Activated CD4-positive, alpha-beta T cell treated with anti-CD3 and anti-CD28 coated beads for 24 hours (primary cell): ENCODE measurements around the gene MAST4.

Experiments
- DNase-seq, 2 donors: peaks; one replicate each; pipeline ENCODE4 v3.0.0-alpha.2; 2020; ENCODE audit warnings: low read depth in 2 of 2

MAST4 gene

DNA sequence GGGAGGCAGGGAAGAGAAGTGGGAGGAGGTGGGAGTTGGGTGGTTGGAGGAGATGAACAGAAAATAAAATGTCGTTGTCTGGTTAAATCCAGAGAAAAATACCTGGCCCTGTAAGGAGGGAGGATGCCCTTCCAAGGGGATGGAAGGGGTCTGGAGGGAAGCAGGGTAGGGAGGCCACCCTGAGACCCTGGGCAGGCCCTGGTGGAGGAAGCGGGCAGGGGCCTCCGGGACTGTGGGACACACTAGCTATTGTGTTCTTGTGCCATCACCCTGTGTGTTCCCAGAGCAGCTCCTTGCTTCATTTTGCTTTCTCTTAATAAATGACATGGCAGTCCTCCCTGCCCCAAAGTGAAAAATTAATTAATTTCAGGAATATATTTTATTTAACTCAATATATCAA lies 612.2 kb downstream of the MAST4 start:
- DNase-seq, result no peak

DNA sequence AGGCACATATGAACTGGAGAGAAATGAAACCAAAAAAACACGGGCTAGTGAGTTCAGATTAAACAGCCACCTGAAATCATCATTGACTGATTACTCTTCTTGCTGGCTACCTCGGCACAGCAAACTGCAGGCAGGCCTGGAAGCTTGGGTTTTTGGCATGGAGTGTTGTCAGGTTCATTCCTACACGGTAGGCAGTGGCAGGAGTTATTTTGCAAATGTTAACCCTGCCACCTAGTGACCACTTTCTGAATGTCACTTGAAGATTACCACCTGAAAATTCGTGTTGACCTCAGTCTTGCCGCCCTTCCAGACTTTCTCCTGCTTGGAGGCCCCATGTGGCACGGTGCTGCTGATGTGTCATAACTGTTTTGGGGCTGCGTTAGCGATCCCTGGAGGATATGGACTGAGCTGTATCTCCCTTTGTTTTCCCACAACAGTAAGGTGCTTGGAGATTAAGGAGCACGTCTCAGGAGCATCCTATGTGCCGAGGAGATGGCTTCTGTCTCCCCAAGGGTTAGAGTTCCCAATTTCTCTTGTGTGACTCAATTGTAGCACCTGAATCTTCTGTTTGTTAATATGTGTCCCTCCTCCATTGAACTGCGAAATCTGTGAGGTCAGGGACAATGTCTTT lies 613.1 kb downstream of the MAST4 start:
- peak in 1 of 2 donors; percentile 70 for DNase-seq

DNA sequence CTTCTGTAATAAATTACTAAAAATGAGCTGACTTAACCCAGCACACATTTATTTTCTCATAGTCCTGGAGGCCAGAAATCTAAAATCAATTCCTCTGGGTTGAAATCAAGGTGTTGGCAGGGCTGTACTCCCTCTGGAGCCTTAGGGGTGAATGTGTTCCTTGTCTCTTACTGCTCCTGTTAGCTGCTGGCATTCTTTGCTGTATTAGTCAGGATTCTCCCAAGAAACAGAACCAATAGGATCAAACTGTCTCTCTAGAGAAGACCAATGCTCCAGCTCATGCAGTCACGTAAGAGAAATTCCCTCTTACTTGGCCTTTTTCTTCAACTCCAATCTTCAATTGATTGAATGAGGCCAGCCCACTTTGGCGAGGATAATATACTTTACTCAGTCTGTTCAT lies 615.7 kb downstream of the MAST4 start:
- DNase-seq, result no peak

DNA sequence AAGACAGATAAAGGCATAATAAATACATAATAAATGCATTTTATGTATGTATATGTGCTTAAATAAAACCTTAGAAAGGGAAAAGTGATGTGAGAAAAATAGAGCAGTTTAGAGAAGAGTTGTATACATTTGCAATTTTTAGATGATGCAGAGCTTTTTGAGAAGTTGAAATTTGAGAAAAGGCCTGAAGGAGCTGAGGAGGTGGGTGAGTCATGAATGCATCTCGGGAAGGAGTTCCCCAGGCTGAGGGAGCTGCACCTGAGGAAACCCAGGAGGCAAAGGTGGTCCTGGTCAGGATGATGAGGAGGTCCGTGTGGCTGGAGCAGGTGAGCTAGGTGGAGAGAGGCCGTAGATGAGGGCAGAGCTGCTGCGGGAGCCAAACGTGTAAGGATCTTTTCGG lies 617.8 kb downstream of the MAST4 start:
- no peak for DNase-seq

DNA sequence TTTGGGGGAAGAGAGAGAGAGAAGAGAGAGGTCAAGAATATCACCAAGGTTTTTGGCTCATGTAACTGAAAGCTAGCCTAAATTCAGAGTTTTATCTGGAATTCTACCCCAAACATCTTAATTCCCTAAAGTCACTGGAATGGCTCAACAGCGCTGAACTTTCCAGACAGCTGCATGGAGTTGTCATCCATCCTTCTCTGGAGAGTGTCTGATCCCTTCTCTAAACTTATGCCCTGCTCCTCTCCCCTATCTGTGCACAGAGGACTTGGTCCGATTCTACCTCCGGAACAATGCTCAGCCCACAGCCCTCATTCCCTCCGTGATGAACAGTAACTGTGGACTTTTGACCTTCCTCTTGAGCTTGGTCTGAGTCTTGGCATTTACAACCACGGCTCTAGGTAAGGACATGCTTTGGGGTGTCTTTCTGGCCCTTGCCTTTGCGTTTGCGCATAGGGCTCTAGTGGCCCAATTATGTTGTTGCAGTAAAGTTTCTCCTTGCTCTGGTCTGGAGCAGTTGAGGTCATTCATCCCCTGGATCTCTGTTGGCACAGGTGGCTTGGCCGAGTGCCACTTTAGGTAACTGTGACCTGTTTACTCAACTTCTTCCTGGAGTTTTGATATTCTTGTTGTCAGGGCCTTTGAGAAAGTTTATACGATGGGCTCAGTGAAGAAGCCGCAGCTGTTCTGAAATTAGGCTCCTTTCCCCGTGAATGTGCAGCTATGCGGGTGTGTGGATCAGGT lies 618.7 kb downstream of the MAST4 start:
- no peak for DNase-seq

DNA sequence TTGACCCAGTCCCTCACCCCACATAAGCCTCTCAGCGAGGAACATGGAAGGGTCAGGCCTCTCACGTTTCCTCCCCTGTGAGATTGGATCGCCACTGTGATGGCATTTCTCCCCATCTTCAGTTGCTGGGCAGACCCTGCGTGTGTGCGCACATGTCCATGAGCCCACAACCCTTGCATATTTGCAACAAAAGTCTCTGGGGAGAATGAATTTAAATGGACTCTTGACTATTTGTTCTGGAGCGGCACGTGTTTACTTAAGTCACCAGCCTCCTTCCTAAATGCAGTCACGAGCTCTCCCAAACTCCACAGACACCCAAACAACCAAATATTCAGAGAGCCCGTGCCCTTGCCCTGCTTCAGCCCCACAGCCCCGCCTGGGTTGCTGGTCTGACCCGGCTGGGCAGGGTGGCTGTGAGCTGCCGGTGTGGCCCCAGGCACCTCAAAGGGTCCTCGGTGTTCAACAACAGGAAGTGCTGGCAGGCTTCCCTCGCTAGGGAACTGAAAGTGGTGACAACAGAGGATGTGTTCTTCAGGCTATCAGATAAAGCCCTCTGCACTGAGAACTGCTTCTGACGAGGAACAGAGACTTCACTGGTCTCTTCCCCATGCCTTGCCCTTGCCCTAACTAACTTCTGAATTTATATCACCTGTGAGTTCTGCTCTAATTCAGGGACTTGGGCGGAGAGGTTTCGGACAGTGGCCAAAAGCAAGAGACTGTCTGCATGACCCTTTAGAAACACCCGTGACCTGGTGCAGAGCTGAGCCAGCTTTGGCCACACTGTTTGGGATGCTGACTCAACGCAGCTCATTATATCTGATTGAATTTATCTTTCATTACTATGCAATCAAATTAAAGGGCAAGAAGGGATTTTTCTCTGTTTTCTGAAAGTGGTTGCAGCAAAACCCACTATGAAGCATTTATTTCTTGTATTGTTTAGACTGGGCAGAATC lies 619.6 kb downstream of the MAST4 start:
- peak; percentile 34 to 40 for DNase-seq

DNA sequence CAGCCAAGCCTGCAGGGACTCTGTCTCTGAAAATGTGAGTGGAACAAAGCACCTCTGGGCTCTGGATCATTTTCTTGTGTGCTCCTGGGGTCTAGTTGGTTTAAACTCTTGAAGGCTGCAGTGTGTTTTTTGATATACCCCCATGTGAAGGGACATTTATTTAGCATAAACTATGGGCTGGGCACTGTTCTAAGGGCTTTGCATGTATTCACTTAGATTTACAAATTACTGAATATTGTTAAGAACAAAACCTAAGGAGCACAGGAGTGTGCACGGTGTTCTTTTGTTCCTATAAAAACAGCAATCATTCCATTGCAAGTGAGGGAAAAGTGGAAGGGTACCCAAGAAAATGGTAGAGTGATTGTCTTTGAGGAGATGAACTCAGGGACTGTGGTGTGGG lies 620.4 kb downstream of the MAST4 start:
- no peak for DNase-seq
